IMR-90 (cell line): ENCODE measurements around the gene CCDC134. TPM values are rescaled to one million over a fixed set of nuclear protein-coding genes. Genes with fewer than 3 reads are reported as not detected.

Source experiments
- ATAC-seq: fragments of 200-7000 bp; cut with Tn5 transposase; 2 replicates; pipeline ENCODE4 v1.9.1; 2020; ENCODE audit warnings: low read depth, mild to moderate bottlenecking, moderate library complexity
- BruUV-seq: library from RNA; stranded (reverse); fragments of 400-500 nt; replicated peaks from 2 replicates; lab custom pipeline; 2021; lab: Mats Ljungman, UMichigan
- CTCF ChIA-PET: fragments of 300-600 bp; formaldehyde crosslinking; extraction: SDS; loops from one replicate; lab custom pipeline; 2021; ENCODE audit warnings: antibody characterized with exemption; lab: Yijun Ruan, JAX
- POLR2A ChIA-PET: fragments of 300-600 bp; sonication (Branson Sonifier 250); formaldehyde crosslinking; loops from one replicate; lab custom pipeline; 2022; ENCODE audit warnings: antibody characterized with exemption; ENCODE audit not compliant: unreplicated experiment; lab: Charles Lee
- DNase-seq: peaks from one replicate; pipeline ENCODE4 v3.0.0; 2013
- H2AFZ ChIP-seq: replicated peaks from 2 replicates; pipeline ENCODE3; 2013; ENCODE audit warnings: low read length, mild to moderate bottlenecking; ENCODE audit not compliant: poor library complexity
- H2AK5ac ChIP-seq: 2 replicates; pipeline ENCODE4 v1.6.1; 2013; ENCODE audit warnings: low read depth, low read length, inconsistent platforms
- H2AK9ac ChIP-seq: replicated peaks from 2 replicates; pipeline ENCODE3; 2013; ENCODE audit warnings: mild to moderate bottlenecking, low read depth, low read length, moderate library complexity; ENCODE audit not compliant: poor library complexity
- H2BK120ac ChIP-seq: 2 replicates; pipeline ENCODE4 v1.6.1; 2013; ENCODE audit warnings: low read depth, low read length, inconsistent platforms
- H2BK15ac ChIP-seq: 3 replicates; pipeline ENCODE4 v1.6.1; 2013; ENCODE audit warnings: low read depth, low read length, inconsistent platforms
- H2BK20ac ChIP-seq: 2 replicates; pipeline ENCODE4 v1.6.1; 2013; ENCODE audit warnings: low read depth, mild to moderate bottlenecking, inconsistent platforms, low read length, moderate library complexity
- H2BK5ac ChIP-seq: 2 replicates; pipeline ENCODE4 v1.6.1; 2013; ENCODE audit warnings: mild to moderate bottlenecking, low read depth, low read length, inconsistent platforms; ENCODE audit not compliant: poor library complexity, severe bottlenecking
- H3K14ac ChIP-seq: replicated peaks from 2 replicates; pipeline ENCODE4 v1.6.1; 2013; ENCODE audit warnings: low read depth, low read length, inconsistent platforms
- H3K18ac ChIP-seq: 2 replicates; pipeline ENCODE4 v1.6.1; 2013; ENCODE audit warnings: low read depth, low read length, control low read depth
- H3K23ac ChIP-seq: 2 replicates; pipeline ENCODE4 v1.6.1; 2013; ENCODE audit warnings: low read depth, low read length, inconsistent platforms
- H3K27ac ChIP-seq: 2 replicates; pipeline ENCODE4 v1.5.1; 2013; ENCODE audit warnings: mild to moderate bottlenecking, control low read depth, low read length; ENCODE audit not compliant: insufficient read depth
- H3K27me3 ChIP-seq: 2 replicates; pipeline ENCODE4 v1.6.1; 2013; ENCODE audit warnings: low read length; ENCODE audit not compliant: control insufficient read depth, insufficient read depth
- H3K36me3 ChIP-seq: 2 replicates; pipeline ENCODE4 v1.6.1; 2013; ENCODE audit warnings: low read length, mixed read lengths; ENCODE audit not compliant: control insufficient read depth, insufficient read depth
- H3K4ac ChIP-seq: 2 replicates; pipeline ENCODE4 v1.6.1; 2013; ENCODE audit warnings: low read depth, low read length, inconsistent platforms
- H3K4me1 ChIP-seq: 2 replicates; pipeline ENCODE4 v1.6.1; 2013; ENCODE audit warnings: low read length, mixed read lengths; ENCODE audit not compliant: control insufficient read depth, insufficient read depth
- H3K4me2 ChIP-seq: 2 replicates; pipeline ENCODE4 v1.6.1; 2013; ENCODE audit warnings: low read depth, mild to moderate bottlenecking, control low read depth, low read length, moderate library complexity
- H3K4me3 ChIP-seq: 2 replicates; pipeline ENCODE4 v1.5.1; 2013; ENCODE audit warnings: low read depth, mild to moderate bottlenecking, control low read depth, low read length, moderate library complexity; ENCODE audit not compliant: insufficient read depth
- H3K56ac ChIP-seq: 2 replicates; pipeline ENCODE4 v1.6.1; 2013; ENCODE audit warnings: low read length, inconsistent platforms; ENCODE audit not compliant: insufficient read depth; ENCODE audit errors: extremely low read depth
- H3K79me1 ChIP-seq, 2 experiments: 2 replicates each; pipeline ENCODE4 v1.6.1; 2013; ENCODE audit warnings: low read length in 2 of 2, inconsistent platforms in 1 of 2, low read depth in 1 of 2
- H3K9ac ChIP-seq: 2 replicates; pipeline ENCODE4 v1.6.1; 2013; ENCODE audit warnings: low read depth, low read length, control low read depth
- H3K9me1 ChIP-seq: 2 replicates; pipeline ENCODE4 v1.6.1; 2013; ENCODE audit warnings: low read length, inconsistent platforms; ENCODE audit not compliant: insufficient read depth
- H3K9me3 ChIP-seq: 2 replicates; pipeline ENCODE4 v1.6.1; 2013; ENCODE audit warnings: low read length; ENCODE audit not compliant: control insufficient read depth, insufficient read depth
- H4K20me1 ChIP-seq: 2 replicates; pipeline ENCODE4 v1.6.1; 2013; ENCODE audit warnings: low read length, inconsistent platforms; ENCODE audit not compliant: insufficient read depth
- H4K5ac ChIP-seq: 2 replicates; pipeline ENCODE4 v1.6.1; 2013; ENCODE audit warnings: mild to moderate bottlenecking, low read depth, low read length, control low read depth
- H4K8ac ChIP-seq, 2 experiments: 2 replicates each; pipeline ENCODE4 v1.6.1; 2013; ENCODE audit warnings: low read depth in 2 of 2, low read length in 2 of 2, control low read depth in 1 of 2, inconsistent platforms in 1 of 2
- H4K91ac ChIP-seq: 2 replicates; pipeline ENCODE4 v1.6.1; 2013; ENCODE audit warnings: low read depth, low read length, inconsistent platforms; ENCODE audit not compliant: insufficient read depth
- CEBPB ChIP-seq: IDR thresholded peaks from 2 replicates; pipeline ENCODE4 v1.6.1; 2012; ENCODE audit warnings: low read depth, low read length, improper control_type of control experiment
- WGBS, 2 experiments: methylation state at CpG; one replicate each; pipeline versions ENCODE4 v1.1.5 to v1.1.7; 2013; ENCODE audit warnings: missing lambda C conversion rate in 2 of 2; ENCODE audit not compliant: insufficient read length in 1 of 2; ENCODE audit errors: extremely low coverage in 2 of 2; 5-methylcytosine and 5-hydroxymethylcytosine counted together
- dilution Hi-C: fragments of 300-500 bp; cut with HindIII; formaldehyde crosslinking; loops from one replicate; pipeline ENCODE4 v1.14.3; 2018; ENCODE audit warnings: low sequenced_read_pairs; ENCODE audit not compliant: unreplicated experiment
- in situ Hi-C: fragments of 300-500 bp; cut with MboI; formaldehyde crosslinking; loops from 3 replicates; pipeline ENCODE4 v1.14.3; 2019; ENCODE audit warnings: low sequenced_read_pairs, inconsistent platforms, mixed read lengths
- intact Hi-C: fragments of 100-400 bp; cut with micrococcal nuclease; formaldehyde crosslinking; loops from 2 replicates; pipeline ENCODE4 v1.10.0; 2022
- polyA plus RNA-seq, 3 experiments: library from polyadenylated mRNA; depleted of rRNA; stranded (reverse); fragments of >200 nt; gene quantifications; 2 replicates each; pipeline ENCODE4 v1.2.3, GENCODE V29; 2012; ENCODE audit warnings: low replicate concordance in 1 of 3
- total RNA-seq: library from RNA; depleted of rRNA; stranded (reverse); fragments of >200 nt; gene quantifications from 2 replicates; pipeline ENCODE4 v1.2.3, GENCODE V29; 2012
- TF ChIP-seq, protein P1 (sequence below): fragments of 150-350 bp; IDR thresholded peaks from 2 replicates; pipeline ENCODE4 v1.6.1; 2017; ENCODE audit warnings: mild to moderate bottlenecking, antibody characterized with exemption, low read length, low read depth

CCDC134 gene
- total and polyA plus RNA-seq, 2 of the 4 experiments (the other 2 are of a cell fraction), result 5.1 to 7.0 TPM

- ATAC-seq, result peak; percentile 35
- dilution Hi-C loops, result no loop called here
- 50% methylated on average over 2 of the region's 11 CpGs; no CpG with 5 or more reads in 1 of the 2 experiments for WGBS, 2 experiments
Observed at GRCh38 chr22:41780746-41781505, 19.6 kb upstream of the CCDC134 start.

More at GRCh38 chr22:41780746-41781505, 19.6 kb upstream of the CCDC134 start:
- H3K18ac ChIP-seq, result no peak overlapping the region; the same call in 1 of the 2 replicates
- peak overlapping the region; percentile 77 to 89 for H4K8ac ChIP-seq
- H3K27me3 ChIP-seq, result no peaks in the 10 kb centered on the region; the same call in 1 of the 2 replicates
- H3K23ac ChIP-seq, result no peak overlapping the region
- no peak overlapping the region for H3K9ac ChIP-seq
- no peak overlapping the region for H2AK5ac ChIP-seq
- H2AFZ ChIP-seq, result peak overlapping the region; percentile 85
- DNase-seq, result peak; percentile 63
- no peak overlapping the region for H2BK5ac ChIP-seq
- peak overlapping the region; percentile 41; the same call in 1 of the 2 replicates for H4K5ac ChIP-seq
- H3K14ac ChIP-seq, result 0 out of 2 replicates have a peak overlapping the region, but pooled peaks have one; percentile 45
- no peak overlapping the region for H2AK9ac ChIP-seq
- H4K91ac ChIP-seq, result peak overlapping the region; percentile 33; the same call in 1 of the 2 replicates
- H2BK15ac ChIP-seq, result no peak overlapping the region
- POLR2A ChIA-PET, result interaction anchor here (1.0 kb wide), 1 partner anchor 20 kb away, joined by 3 read pairs; the partner anchor contains the start of gene CCDC134
- CTCF ChIA-PET, result no interaction called here
- no peaks in the 10 kb centered on the region for H3K9me3 ChIP-seq
- H3K4me1 ChIP-seq, result no peaks in the 10 kb centered on the region
- no peak overlapping the region for H2BK20ac ChIP-seq
- no peaks in the 10 kb centered on the region for H3K79me1 ChIP-seq
- in situ Hi-C loops, result no loop called here
- intact Hi-C loops, result no loop called here
- no peak overlapping the region for H3K4me3 ChIP-seq
- no peaks in the 10 kb centered on the region for H3K36me3 ChIP-seq
- H3K56ac ChIP-seq, result no peak overlapping the region
- BruUV-seq, result no TSS peak
- no peak overlapping the region for H2BK120ac ChIP-seq
- 0 out of 2 replicates have a peak, but pooled peaks have one; percentile 2 for TF ChIP-seq CEBPB
- TF ChIP-seq, protein P1, sequence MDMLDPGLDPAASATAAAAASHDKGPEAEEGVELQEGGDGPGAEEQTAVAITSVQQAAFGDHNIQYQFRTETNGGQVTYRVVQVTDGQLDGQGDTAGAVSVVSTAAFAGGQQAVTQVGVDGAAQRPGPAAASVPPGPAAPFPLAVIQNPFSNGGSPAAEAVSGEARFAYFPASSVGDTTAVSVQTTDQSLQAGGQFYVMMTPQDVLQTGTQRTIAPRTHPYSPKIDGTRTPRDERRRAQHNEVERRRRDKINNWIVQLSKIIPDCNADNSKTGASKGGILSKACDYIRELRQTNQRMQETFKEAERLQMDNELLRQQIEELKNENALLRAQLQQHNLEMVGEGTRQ, result no peak
- H3K4ac ChIP-seq, result peak overlapping the region; percentile 33; the same call in 1 of the 2 replicates
- H4K20me1 ChIP-seq, result no peaks in the 10 kb centered on the region
- H3K27ac ChIP-seq, result no peak overlapping the region
- no peak overlapping the region for H3K4me2 ChIP-seq
- no peaks in the 10 kb centered on the region for H3K9me1 ChIP-seq
